Activated CD4-positive, alpha-beta T cell treated with anti-CD3 and anti-CD28 coated beads, Interleukin-2, amount 50 U/mL, for 16 hours (primary cell): ENCODE results near the gene TNFRSF11A.

Experiments
- DNase-seq: peaks from one replicate; pipeline ENCODE4 v3.0.0-alpha.2; 2020

TNFRSF11A gene

GRCh38 chr18:62324917-62325805 is at the start of gene TNFRSF11A:
Gene TNFRSF11A, plus strand, starts transcription at chr18:62325310. Its CDS starts 43 bp downstream, at chr18:62325353.
- peak; percentile 71 for DNase-seq

- no peak for DNase-seq
Measured at GRCh38 chr18:62277045-62277444, 48.1 kb upstream of the TNFRSF11A start.

- DNase-seq = no peak
Measured at GRCh38 chr18:62279561-62279960, 45.5 kb upstream of the TNFRSF11A start.

DNA sequence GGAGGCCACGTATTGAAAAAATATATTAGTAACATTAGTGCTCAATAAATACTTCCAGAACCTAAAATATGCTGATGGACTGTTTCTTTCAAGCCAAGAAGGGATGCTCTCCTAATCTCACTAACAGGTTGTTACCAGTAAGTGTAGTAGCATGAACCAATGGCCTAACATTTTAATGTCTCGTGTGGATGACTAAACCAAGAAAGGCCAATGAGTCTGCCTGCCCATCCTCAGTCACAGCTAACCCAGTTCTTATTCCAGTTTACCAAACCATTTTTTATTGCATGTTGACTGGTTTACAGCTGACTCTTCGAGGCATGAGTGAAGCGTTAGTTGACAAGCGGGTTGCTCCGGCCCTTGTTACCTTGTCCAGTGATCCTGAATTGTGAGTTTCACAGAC is 45.1 kb upstream of the TNFRSF11A start:
- DNase-seq = no peak

DNA sequence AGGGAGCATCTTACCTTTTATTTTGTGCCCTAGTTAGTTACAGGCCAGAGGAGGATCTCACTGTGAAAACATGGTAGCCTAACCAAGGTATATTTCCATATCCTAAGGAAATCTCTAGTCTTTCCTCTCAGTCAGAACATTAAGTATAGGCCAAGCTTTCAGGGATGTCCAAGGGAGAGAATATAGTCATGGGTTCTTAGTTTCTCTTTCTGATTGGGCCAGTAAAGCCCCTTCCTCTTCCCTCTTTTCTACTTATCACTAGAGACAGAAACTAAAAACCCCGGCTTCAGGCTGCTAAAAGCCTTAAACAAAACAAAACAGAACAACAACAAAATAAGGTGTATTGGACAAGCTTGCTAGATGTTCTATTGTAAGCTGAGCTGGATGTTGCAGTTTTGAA is 44.3 kb upstream of the TNFRSF11A start:
- DNase-seq = no peak

DNA sequence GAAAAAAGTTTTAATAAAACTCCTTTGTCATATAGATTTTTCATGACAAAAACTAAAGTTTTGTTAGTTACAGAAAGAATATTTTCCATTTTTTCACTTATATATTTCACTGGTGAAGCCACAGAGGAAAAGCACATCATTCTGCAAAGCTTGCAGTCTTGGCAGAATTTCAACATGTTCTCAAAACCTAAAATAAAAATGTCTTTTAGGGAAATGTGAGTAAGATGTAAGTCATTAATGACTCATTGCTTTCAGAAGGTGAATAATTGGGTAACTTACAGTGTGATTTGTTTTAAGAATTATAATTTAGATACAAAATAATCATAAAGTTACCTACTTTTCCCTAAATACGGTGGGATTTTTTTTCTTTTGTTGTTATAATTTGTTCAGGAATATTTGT is 43.4 kb upstream of the TNFRSF11A start:
- DNase-seq = peak; percentile 58

DNA sequence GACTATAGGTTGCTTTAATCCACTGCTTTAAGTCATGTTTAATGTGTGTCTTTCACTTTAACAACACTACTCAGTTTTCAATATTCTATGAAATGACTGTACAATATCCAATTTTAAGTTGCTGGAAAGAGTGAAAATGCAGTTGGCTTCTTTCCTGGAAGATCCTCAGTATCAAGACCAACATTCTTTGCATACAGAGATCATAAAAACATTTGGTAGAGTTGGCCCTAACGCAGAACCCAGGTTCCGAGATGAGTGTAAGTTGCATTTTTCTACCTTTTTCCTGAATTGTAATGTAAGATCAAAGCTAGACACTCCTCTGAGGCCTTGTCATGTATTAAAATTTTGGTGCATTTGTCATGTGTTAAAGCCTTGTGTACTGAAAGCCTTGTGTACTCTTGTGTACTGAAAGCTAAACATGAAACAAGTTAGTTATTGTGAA is 42.9 kb upstream of the TNFRSF11A start:
- peak; percentile 56 for DNase-seq

DNA sequence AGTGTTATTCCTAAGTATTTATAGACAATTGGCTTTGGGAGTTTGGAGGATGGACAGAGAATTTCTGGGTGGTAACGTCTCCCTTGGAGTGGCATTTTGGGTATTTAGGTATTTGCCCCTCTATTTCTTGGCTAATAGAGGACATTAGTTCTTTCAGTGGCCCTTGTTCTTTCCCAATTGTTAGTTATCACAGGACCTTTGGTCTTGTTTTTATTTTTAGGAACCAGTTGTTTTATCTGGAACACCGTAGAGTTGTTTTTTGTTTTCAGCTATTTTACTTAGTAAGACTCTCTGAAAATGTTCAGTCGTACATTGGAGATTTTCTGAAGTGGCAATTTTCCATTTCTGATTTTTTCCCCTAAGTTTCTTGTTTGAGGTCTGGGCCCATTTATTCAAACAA is 40.5 kb upstream of the TNFRSF11A start:
- no peak for DNase-seq

- no peak for DNase-seq
Measured at GRCh38 chr18:62285281-62285680, 39.8 kb upstream of the TNFRSF11A start.

GRCh38 chr18:62287781-62288664 is 37.1 kb upstream of the TNFRSF11A start:
- DNase-seq = no peak

DNA sequence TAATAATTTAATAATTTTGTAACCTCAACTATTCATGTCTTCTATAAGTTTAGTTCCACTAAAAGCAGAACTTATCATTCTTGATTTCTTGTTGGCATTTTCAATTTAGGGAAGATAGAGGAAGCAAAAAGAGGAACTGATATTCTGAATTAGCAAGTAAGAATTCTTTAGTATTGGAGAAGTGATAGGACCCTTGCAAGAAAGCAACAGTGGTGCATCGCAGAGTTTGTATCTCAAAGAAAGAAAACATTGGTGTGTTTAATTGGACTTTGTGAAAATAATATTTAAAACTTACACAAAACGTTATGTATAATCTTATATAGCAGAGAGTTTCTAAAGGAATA is 36.5 kb upstream of the TNFRSF11A start:
- DNase-seq = no peak

- peak; percentile 29 for DNase-seq
Measured at GRCh38 chr18:62289047-62289446, 36.1 kb upstream of the TNFRSF11A start.

DNA sequence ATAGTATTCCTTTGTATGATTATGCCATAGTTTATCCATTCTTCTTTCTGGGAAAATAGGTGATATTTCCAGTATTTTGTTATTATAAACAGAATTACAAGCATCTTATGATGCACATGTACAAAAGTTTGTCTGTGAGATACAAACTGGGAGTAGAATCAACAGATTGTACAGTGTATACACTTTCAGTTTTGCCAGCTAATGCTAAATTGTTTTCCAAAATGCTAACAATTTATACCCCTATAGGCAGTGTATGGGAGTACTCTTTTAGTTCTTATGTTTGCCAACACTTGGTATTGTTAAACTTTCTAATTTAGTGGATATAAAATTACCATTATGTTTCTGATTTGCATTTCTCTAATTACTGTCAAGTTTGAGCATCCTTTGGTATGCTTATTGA is 31.0 kb upstream of the TNFRSF11A start:
- DNase-seq = no peak

DNA sequence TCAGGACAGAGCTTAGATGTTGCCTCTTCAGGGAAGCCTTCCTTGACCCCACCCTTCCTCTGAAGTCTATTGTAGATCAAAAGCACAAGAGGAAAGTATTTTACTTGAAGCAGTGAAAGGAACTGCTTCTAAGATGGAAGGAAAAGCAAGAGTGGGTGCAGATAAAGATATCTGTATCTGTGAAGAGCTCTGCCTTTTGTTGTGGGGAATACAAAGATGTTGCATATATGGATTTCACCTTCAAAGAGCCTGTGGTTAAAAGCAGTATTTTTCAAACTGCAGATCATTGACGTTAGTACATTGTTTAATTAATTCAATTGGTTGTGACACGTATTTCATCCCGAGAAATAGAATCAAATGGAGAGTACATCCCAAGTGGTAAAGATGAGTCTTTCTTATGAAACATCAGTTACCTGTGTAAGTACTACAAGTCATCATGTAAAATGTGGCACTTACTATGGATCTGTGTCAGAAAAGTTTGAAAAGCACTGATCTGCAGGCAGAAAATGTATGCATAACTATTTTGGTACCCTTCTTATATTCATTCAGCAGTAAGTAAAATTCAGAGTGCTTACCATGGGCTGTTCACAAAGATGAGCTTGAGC is 24.6 kb upstream of the TNFRSF11A start:
- DNase-seq = no peak

- DNase-seq = no peak
Measured at GRCh38 chr18:62301322-62301721, 23.8 kb upstream of the TNFRSF11A start.

DNA sequence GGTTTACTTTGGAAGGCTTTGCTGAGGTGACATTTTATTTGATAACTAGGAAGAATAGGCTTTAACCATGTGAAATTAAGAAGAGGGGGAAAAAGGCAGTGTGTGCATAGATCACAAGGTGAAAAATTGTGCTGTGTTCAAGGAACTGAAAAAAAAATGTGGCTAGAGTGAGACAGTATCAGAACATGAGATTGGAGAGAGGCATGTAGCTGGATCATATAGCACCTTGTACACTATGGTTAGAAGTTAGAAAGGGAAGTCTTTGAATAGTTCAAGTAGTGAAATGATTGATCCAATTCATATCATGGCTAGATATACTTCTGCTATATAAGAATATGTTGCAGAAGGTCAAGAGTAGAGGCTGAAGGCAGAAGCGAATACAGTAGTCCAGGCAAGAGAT is 12.3 kb upstream of the TNFRSF11A start:
- DNase-seq = no peak

GRCh38 chr18:62318228-62319180 is 6.6 kb upstream of the TNFRSF11A start:
- DNase-seq = no peak

GRCh38 chr18:62321201-62321600 is 3.9 kb upstream of the TNFRSF11A start:
- no peak for DNase-seq

DNA sequence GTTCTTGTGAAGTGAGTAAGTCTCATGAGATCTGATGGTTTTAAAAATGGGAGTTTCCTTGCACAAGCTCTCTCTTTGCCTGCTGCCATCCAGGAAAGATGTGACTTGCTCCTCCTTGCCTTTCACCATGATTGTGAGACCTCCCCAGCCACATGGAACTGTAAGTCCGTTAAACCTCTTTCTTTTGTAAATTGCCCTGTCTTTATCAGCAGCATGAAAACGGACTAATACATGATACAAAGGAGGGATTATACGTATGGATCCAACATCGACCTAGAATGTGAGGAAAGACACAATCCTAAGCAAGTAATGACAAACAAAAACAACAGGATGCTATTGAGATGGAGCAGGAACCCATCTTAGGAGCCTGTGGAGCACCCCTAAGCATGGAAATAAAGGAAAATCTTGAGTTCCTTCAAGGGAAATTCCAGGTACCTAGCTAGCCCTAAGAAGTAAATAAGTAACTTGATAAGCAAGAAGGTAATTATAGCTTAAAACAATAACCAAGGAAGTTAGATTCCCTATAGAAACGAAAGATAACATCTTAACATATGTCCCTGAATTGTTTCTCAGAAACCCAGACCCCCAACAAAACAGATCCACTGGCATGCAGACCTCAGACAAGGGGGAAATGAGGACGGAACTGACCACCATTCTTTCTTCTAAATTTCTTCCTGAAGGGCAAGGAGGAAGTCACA is 1.5 kb upstream of the TNFRSF11A start:
- DNase-seq = no peak

GRCh38 chr18:62324181-62324828 is 805 bp upstream of the TNFRSF11A start:
- DNase-seq = no peak
